ENCODE measurements around the gene ELF2.
A peak's percentile ranks its signal among the peaks of the same experiment; 100 is the strongest.
"Not testable (repeated sequence)": the region's sequence is repeated elsewhere in the genome, so short reads cannot be mapped to it uniquely, and the experiment has no call there.

Gene ELF2

DNA sequence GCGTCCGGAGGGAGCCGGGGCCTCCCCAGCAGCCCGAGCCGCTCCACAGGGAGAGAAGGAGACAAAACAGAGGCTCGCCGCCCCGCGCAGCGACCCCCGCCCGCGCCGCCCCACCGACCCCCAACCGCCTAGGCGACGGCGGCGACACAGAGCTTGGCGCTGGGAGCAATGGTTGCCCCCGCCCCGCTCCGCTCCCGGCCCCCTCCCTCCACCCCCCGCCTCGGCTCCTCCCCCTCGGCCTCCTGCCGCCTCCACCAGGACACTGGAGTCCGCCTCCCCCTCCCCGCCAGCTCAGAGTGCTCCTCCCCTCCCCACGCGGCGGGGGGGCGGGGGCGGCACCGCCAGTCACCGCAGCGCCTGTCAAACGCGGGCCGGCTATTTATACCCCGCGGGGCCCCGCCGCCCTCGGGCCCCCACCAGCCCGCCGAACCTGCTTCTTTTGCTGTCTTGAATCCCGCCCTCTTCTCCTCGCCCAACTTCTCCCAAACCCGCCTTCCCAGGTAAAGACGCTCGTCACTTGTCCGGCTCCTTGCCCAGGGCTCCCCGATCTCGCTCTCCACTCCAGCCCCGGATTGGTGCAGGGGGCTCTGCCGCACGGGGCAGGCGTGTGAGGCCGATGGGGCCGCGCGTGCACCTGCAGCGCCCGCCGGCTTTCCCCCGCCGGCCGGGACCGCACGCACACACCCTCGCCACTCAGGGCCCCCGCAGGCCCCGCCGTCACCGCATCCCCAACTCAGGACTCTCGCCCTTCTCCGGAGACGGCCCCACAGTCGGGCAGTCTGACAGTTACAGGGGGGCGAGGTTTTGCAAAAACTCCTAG lies at the start of gene ELF2:
Gene ELF2 (minus strand): TSS at position 170 of the 820 bp plus-strand sequence. CDS start 39,517 bp downstream, outside the sequence.
- peaks cover 18% of the 10 kb centered on the region for H3K27me3 Mint-ChIP-seq
- H3K9me3 Mint-ChIP-seq = no peaks in the 10 kb centered on the region
- no peaks in the 10 kb centered on the region for H3K36me3 Mint-ChIP-seq
- peak; percentile 91 for DNase-seq
- H3K4me1 Mint-ChIP-seq = peaks cover 31% of the 10 kb centered on the region
- CTCF ChIA-PET = interaction anchor here (0.9 kb wide), 1 partner anchor 124 kb away, joined by 3 read pairs; the partner anchor contains the start of gene NAA15
- H3K4me3 Mint-ChIP-seq = peak within 1 kb of the TSS; percentile 89
- H3K27ac Mint-ChIP-seq = peak within 1 kb of the TSS; percentile 95

DNA sequence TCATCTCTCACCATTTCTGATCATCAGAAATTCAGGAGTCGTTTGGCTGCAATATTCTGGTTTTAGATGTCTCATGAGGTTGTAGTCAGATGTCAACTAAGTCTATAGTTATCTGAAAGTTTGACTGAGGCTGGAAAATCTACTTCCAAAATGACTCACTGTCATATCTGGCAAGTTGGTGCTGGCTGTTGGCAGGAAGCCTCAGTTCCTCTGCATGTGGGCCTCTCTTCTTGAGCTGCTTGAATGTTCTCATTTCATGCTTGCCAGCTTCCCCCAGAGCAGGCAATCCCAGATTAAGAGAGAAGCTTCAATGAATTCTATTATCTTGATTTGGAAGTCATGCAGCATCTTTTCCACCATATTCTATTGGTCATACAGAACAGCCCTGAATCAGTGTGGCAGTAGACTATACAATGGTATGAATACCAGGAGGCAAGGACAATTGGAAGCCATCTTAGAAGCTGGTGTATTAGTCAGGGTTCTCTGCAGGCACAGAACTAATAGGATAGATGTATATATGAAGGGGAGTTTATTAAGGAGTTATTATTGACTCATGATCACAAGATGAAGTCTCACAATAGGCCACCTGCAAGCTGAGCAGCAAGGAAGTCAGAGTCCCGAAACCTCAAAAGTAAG lies 46.8 kb upstream of the ELF2 start:
- no peak overlapping the region for H3K4me3 Mint-ChIP-seq
- CTCF ChIA-PET = interaction anchor here (1.1 to 1.5 kb wide), 3 partner anchors 43 to 434 kb away, joined by 3 to 6 read pairs (median 3); no protein-coding TSS in a partner anchor
- no peaks in the 10 kb centered on the region for H3K9me3 Mint-ChIP-seq
- no peak for DNase-seq
- H3K36me3 Mint-ChIP-seq = no peaks in the 10 kb centered on the region
- H3K4me1 Mint-ChIP-seq = peaks cover 18% of the 10 kb centered on the region
- H3K27ac Mint-ChIP-seq = no peak overlapping the region
- H3K27me3 Mint-ChIP-seq = no peaks in the 10 kb centered on the region

- no peaks in the 10 kb centered on the region for H3K27me3 Mint-ChIP-seq
- no peak for DNase-seq
- CTCF ChIA-PET = no interaction called here
- no peaks in the 10 kb centered on the region for H3K9me3 Mint-ChIP-seq
- no peak overlapping the region for H3K4me3 Mint-ChIP-seq
- peaks cover 17% of the 10 kb centered on the region for H3K4me1 Mint-ChIP-seq
- no peaks in the 10 kb centered on the region for H3K36me3 Mint-ChIP-seq
- H3K27ac Mint-ChIP-seq = no peak overlapping the region
Measured at GRCh38 chr4:139222215-139222614, 45.2 kb upstream of the ELF2 start.

GRCh38 chr4:139221687-139222086 lies 44.7 kb upstream of the ELF2 start:
- Mint-ChIP-seq H3K9me3 (no peaks in the 10 kb centered on the region), H3K4me3 (no peak overlapping the region), H3K4me1 (peaks cover 17% of the 10 kb centered on the region), H3K27ac (no peak overlapping the region), H3K36me3 (no peaks in the 10 kb centered on the region), H3K27me3 (no peaks in the 10 kb centered on the region)
- no peak for DNase-seq
- CTCF ChIA-PET = no interaction called here

GRCh38 chr4:139219450-139220055 lies 42.5 kb upstream of the ELF2 start:
- no peaks in the 10 kb centered on the region for H3K9me3 Mint-ChIP-seq
- H3K36me3 Mint-ChIP-seq = no peaks in the 10 kb centered on the region
- CTCF ChIA-PET = interaction anchor here (1.8 kb wide), 1 partner anchor 8 kb away, joined by 4 read pairs; no protein-coding TSS in a partner anchor
- H3K4me3 Mint-ChIP-seq = no peak overlapping the region
- no peaks in the 10 kb centered on the region for H3K27me3 Mint-ChIP-seq
- peaks cover 17% of the 10 kb centered on the region for H3K4me1 Mint-ChIP-seq
- no peak for DNase-seq
- no peak overlapping the region for H3K27ac Mint-ChIP-seq

DNA sequence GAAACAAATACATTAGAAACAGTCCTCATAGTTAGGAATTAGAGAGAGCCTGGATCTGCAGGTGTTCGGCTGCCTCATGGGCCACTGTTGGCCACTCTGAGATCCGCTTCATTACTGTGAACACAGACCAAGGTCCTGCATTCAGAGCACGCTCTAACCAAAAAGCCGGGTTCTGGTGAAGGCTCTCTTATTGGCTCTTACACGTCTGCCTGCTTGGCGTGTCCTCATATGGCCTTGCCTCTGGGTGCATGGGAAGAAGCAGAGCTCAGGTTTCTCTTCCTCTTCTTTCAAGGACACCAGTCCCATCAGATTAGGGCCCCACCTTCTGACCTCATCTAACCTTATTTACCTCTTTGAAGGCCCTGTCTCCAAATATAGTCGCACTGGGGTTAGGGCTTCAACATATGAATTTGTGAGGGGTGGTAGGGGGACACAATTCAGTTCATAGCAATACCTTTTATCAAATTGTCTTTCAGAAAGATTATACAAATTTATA lies 37.1 kb upstream of the ELF2 start:
- CTCF ChIA-PET = no interaction called here
- H3K4me1 Mint-ChIP-seq = peaks cover 3% of the 10 kb centered on the region
- H3K9me3 Mint-ChIP-seq = no peaks in the 10 kb centered on the region
- no peak overlapping the region for H3K27ac Mint-ChIP-seq
- H3K27me3 Mint-ChIP-seq = no peaks in the 10 kb centered on the region
- DNase-seq = no peak
- no peak overlapping the region for H3K4me3 Mint-ChIP-seq
- no peaks in the 10 kb centered on the region for H3K36me3 Mint-ChIP-seq

- H3K4me1 Mint-ChIP-seq, DNase-seq, H3K27ac Mint-ChIP-seq, H3K27me3 Mint-ChIP-seq, CTCF ChIA-PET, H3K9me3 Mint-ChIP-seq, H3K36me3 Mint-ChIP-seq, H3K4me3 Mint-ChIP-seq: not testable (repeated sequence)
Measured at GRCh38 chr4:139213633-139214032, 36.6 kb upstream of the ELF2 start.

DNA sequence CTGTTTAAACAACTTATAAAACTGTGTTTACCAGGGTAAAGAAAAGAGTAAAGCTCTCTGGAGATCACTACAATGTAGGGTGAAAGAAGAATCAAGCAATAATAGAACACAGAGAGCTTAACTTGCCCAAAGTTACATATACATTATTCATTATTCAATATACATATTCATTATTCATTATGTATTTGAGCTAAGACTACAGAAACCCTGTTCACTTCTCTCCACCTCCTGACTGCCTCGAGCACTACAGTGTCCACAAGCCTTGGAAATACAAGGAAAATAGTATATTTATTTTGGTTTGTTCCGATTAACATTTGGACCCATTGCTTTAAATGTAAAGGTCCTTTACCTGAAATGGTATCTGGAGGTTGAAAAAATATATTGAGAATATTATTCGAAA lies 35.9 kb upstream of the ELF2 start:
- Mint-ChIP-seq H3K27ac (no peak overlapping the region), H3K27me3 (no peaks in the 10 kb centered on the region), H3K9me3 (no peaks in the 10 kb centered on the region), H3K36me3 (no peaks in the 10 kb centered on the region), H3K4me3 (no peak overlapping the region), H3K4me1 (no peaks in the 10 kb centered on the region)
- CTCF ChIA-PET = no interaction called here
- DNase-seq = no peak

- H3K36me3 Mint-ChIP-seq = no peaks in the 10 kb centered on the region
- peaks cover 4% of the 10 kb centered on the region for H3K27me3 Mint-ChIP-seq
- CTCF ChIA-PET = no interaction called here
- H3K4me1 Mint-ChIP-seq = no peaks in the 10 kb centered on the region
- no peak overlapping the region for H3K27ac Mint-ChIP-seq
- no peak for DNase-seq
- no peaks in the 10 kb centered on the region for H3K9me3 Mint-ChIP-seq
- no peak overlapping the region for H3K4me3 Mint-ChIP-seq
Measured at GRCh38 chr4:139210486-139210885, 33.5 kb upstream of the ELF2 start.

DNA sequence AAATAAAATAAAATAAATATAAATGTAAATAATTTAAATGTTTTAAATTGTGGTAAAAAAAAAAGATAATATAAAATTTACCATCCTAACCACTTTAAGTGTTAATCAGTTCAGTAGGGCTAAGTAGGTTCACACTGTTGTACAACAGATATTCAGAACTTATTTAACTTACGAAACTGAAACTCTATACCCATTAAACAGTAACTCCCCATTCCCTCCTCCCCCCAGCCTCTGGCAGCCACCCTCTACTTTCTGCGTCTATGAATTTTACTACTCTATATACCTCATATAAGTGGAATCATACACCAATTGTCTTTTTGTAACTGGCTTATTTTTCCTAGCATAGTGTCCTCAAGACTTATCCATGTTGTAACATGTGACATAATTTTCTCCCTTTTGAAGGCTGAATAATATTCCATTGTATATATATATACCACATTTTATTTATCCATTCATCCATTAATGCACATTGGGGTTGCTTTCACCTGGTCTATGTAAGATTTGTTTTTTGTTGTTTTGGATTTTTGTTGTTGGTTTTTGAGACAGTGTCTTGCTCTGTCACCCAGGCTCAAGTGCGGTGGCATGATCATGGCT lies 32.5 kb upstream of the ELF2 start:
- Mint-ChIP-seq H3K9me3 (no peaks in the 10 kb centered on the region), H3K36me3 (no peaks in the 10 kb centered on the region), H3K4me1 (no peaks in the 10 kb centered on the region), H3K4me3 (no peak overlapping the region), H3K27ac (no peak overlapping the region), H3K27me3 (peaks cover 4% of the 10 kb centered on the region)
- CTCF ChIA-PET = interaction anchor here (1.1 kb wide), 1 partner anchor 18 kb away, joined by 4 read pairs; no protein-coding TSS in a partner anchor
- no peak for DNase-seq

- Mint-ChIP-seq H3K9me3 (no peaks in the 10 kb centered on the region), H3K36me3 (no peaks in the 10 kb centered on the region), H3K4me1 (no peaks in the 10 kb centered on the region), H3K27ac (no peak overlapping the region), H3K4me3 (no peak overlapping the region), H3K27me3 (peaks cover 4% of the 10 kb centered on the region)
- CTCF ChIA-PET = no interaction called here
- no peak for DNase-seq
Measured at GRCh38 chr4:139208404-139208945, 31.5 kb upstream of the ELF2 start.

DNA sequence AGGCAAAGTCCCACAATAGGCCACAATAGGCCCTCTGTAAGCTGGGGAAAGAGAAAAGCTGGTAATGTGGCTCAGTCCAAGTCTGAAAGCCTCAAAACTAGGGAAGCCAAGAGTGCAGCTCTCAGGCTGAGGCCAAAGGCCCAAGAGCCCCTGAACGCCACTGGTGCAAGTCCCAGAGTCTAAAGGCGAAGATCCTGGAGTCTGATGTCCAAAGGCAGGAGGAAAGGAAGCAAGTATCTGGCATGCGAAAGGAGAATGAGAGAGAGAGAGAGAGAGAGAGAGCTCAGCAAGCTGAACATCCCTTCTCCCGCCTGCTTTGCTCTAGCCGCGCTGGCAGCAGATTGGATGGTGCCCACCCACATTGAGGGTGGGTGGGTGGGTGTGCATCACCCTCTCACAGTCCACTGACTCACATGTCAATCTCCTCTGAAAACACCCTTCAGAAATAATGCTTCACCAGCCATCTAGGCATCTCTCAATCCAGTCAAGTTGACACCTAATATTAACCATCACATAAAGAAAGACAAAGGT lies 30.9 kb upstream of the ELF2 start:
- H3K27ac Mint-ChIP-seq = no peak overlapping the region
- CTCF ChIA-PET = no interaction called here
- no peak overlapping the region for H3K4me3 Mint-ChIP-seq
- H3K4me1 Mint-ChIP-seq = no peaks in the 10 kb centered on the region
- no peak for DNase-seq
- H3K9me3 Mint-ChIP-seq = no peaks in the 10 kb centered on the region
- no peaks in the 10 kb centered on the region for H3K36me3 Mint-ChIP-seq
- peaks cover 4% of the 10 kb centered on the region for H3K27me3 Mint-ChIP-seq

GRCh38 chr4:139207247-139207646 lies 30.2 kb upstream of the ELF2 start:
- Mint-ChIP-seq H3K9me3 (no peaks in the 10 kb centered on the region), H3K4me1 (no peaks in the 10 kb centered on the region), H3K4me3 (no peak overlapping the region), H3K27me3 (peaks cover 4% of the 10 kb centered on the region), H3K27ac (no peak overlapping the region), H3K36me3 (no peaks in the 10 kb centered on the region)
- CTCF ChIA-PET = no interaction called here
- DNase-seq = no peak

DNA sequence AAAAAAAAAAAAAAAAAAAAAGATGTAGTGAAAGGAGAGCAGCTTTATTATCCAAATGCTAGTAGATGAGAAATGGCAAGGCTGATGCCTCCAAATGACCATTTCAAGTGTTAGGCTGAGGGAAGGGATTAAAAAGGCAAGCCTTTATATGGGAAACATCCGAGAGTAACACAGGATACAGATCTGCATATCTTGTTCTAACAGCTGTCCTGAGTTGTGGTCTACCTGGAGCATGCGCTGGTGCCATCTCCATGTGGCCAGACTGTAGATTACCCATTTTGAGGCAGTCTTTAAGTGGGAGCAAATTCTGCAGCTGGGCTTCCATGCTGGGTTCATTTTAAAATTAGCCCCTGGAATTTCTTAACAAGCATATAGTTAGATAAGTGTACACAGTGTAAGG lies 26.0 kb upstream of the ELF2 start:
- Mint-ChIP-seq H3K27ac (no peak overlapping the region), H3K27me3 (peaks cover 4% of the 10 kb centered on the region), H3K4me3 (no peak overlapping the region), H3K9me3 (no peaks in the 10 kb centered on the region), H3K36me3 (no peaks in the 10 kb centered on the region), H3K4me1 (no peaks in the 10 kb centered on the region)
- no peak for DNase-seq
- CTCF ChIA-PET = no interaction called here

Measured in activated naive CD4-positive, alpha-beta T cell treated with anti-CD3 and anti-CD28 coated beads, Interleukin-2, amount 10 ng/mL, durations not matched to agents 7 days and 5 days (primary cell).